Subcutaneous abdominal adipose tissue (tissue), 5 donors: ENCODE results near the gene AHNAK.

Experiments used
- H3K27ac ChIP-seq: one replicate; pipeline ENCODE4 v1.7.0; 2013; ENCODE audit warnings: low read depth, mild to moderate bottlenecking, inconsistent platforms, low read length, moderate library complexity
- H3K27me3 ChIP-seq, 5 donors: one replicate each; pipeline ENCODE4 v1.7.0; 2013; ENCODE audit warnings: low read length in 5 of 5, inconsistent platforms in 1 of 5; ENCODE audit not compliant: control insufficient read depth in 5 of 5, insufficient read depth in 4 of 5
- H3K36me3 ChIP-seq, 5 donors: one replicate each; pipeline ENCODE4 v1.7.0; 2013; ENCODE audit warnings: low read length in 5 of 5; ENCODE audit not compliant: control insufficient read depth in 5 of 5, insufficient read depth in 5 of 5
- H3K4me1 ChIP-seq, 5 donors: one replicate each; pipeline ENCODE4 v1.7.0; 2013; ENCODE audit warnings: low read length in 5 of 5, mild to moderate bottlenecking in 3 of 5, moderate library complexity in 1 of 5; ENCODE audit not compliant: control insufficient read depth in 5 of 5, insufficient read depth in 5 of 5
- H3K4me3 ChIP-seq, 5 donors: one replicate each; pipeline ENCODE4 v1.7.0; 2013; ENCODE audit warnings: low read length in 5 of 5, low read depth in 1 of 5
- H3K9ac ChIP-seq, 5 donors: one replicate each; pipeline ENCODE4 v1.7.0; 2013; ENCODE audit warnings: low read length in 5 of 5, mild to moderate bottlenecking in 4 of 5, moderate library complexity in 3 of 5
- H3K9me3 ChIP-seq, 5 donors: one replicate each; pipeline ENCODE4 v1.7.0; 2013; ENCODE audit warnings: low read length in 5 of 5; ENCODE audit not compliant: control insufficient read depth in 5 of 5
- donor health status: healthy.
- donor health status: healthy.
- donor health status: healthy.
- donor health status: healthy.
- donor health status: healthy.

AHNAK gene

DNA sequence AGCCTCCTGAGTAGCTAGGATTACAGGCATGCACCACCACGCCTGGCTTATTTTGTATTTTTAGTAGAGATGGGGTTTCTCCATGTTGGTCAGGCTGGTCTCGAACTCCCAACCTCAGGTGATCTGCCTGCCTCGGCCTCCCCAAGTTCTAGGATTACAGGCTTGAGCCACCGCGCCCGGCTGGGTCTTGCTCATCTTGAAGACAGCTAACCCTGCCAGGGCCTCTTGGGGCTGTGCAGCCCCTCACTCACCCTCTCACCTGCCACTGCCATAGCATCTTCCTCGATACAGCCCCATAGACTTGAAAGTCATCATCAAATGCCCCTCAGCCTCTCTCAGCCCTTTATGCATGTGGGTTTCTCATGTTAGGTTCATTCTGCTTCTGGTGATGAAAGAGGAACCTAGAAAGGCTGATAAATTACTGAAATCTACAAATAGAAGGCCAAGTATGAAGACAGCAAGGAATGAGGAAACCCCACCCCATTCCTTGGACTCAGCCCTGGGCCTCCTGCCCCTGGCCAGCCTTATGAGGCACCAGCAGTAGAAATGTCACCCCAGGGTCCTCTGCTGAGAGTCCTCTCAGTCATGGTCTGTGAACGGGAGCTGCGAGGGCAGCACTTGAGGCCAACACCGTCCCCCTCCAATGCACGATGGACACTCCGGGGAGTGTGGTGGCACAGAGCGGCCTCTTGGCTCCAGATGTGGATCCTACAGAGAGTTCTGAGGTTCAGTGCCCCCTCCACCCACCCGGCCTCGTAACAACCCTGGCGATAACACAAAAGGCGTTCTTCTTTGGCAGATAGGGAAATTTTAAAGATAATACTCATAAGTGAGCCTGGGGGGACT lies 103.0 kb downstream of the AHNAK start:
- H3K4me3 ChIP-seq, result peak overlapping the region; percentile 31 to 60 (median 53)
- H3K9me3 ChIP-seq, result no peaks in the 10 kb centered on the region
- peak overlapping the region; percentile 67 to 84 (median 77) for H3K9ac ChIP-seq
- H3K4me1 ChIP-seq, result peaks cover 22 to 56% (median 55%) of the 10 kb centered on the region in 5 donors
- no peaks in the 10 kb centered on the region for H3K27me3 ChIP-seq
- peaks cover 0 to 3% (median 0%) of the 10 kb centered on the region in 5 donors for H3K36me3 ChIP-seq
- peak overlapping the region; percentile 99 for H3K27ac ChIP-seq

DNA sequence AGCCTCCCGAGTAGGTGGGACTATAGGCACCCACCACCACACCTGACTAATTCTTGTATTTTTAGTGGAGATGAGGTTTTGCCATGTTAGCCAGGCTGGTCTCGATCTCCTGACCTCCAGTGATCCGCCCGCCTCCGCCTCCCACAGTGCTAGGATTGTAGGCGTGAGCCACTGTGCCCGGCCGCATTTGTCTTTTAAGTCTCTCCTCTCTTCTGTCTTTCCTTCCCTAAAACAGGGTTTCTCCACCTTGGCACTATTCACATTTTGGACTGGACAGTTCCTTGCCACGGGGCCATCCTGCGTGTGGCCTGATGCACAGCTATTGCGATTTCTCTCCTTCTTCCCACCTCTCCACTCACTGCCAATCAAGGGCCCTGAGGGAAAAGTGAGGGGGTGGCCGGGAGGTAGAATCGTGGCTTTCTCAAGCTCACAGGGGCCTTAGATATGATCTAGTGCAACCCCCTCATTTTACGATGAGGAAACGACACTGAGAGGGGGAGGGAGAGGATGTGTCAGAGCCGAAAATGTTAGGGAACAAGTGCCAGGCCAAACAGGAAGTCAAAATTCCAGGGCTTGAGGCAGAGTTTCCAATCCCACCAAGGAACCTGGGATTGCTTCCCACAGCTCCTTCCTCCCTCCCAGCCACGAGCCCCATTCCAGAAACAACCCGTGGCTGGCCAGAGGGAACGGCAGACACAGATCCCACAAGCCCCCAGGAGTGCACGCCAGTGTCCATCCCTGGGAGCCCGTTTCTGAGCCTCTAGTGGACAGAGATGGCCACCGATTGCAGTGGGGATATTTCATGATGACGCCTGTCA lies 106.6 kb downstream of the AHNAK start:
- Histone ChIP-seq H3K9ac (peak overlapping the region in 4 of 5 donors; percentile 16 to 68 (median 52)), H3K9me3 (no peaks in the 10 kb centered on the region), H3K27me3 (no peaks in the 10 kb centered on the region), H3K36me3 (no peaks in the 10 kb centered on the region), H3K4me3 (peak overlapping the region in 4 of 5 donors; percentile 30 to 47 (median 46)), H3K27ac (peak overlapping the region; percentile 89), H3K4me1 (peaks cover 16 to 47% (median 44%) of the 10 kb centered on the region in 5 donors)

DNA sequence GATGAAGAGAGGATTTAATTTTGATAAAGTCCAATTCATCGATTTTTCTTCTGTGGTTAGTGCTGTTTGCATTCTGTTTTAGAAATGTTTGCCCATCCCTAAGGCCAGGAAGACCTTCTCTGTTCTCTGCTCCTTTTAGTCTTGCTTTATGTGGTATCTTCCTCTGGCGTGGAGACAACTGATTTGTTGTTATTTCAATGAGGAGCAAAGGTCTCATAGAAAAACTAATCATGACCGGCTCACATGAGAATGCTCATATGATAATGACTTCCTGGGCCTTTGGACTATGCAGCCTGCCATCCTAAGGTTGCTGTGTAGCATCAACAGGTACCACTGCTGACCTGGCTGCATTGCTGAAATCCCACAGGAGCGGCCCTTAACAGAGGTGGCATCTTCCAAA lies 108.0 kb downstream of the AHNAK start:
- H3K27ac ChIP-seq, result no peak overlapping the region
- no peaks in the 10 kb centered on the region for H3K27me3 ChIP-seq
- H3K4me3 ChIP-seq, result no peak overlapping the region
- H3K4me1 ChIP-seq, result peaks cover 10 to 47% (median 40%) of the 10 kb centered on the region in 5 donors
- no peak overlapping the region for H3K9ac ChIP-seq
- H3K9me3 ChIP-seq, result no peaks in the 10 kb centered on the region
- no peaks in the 10 kb centered on the region for H3K36me3 ChIP-seq

DNA sequence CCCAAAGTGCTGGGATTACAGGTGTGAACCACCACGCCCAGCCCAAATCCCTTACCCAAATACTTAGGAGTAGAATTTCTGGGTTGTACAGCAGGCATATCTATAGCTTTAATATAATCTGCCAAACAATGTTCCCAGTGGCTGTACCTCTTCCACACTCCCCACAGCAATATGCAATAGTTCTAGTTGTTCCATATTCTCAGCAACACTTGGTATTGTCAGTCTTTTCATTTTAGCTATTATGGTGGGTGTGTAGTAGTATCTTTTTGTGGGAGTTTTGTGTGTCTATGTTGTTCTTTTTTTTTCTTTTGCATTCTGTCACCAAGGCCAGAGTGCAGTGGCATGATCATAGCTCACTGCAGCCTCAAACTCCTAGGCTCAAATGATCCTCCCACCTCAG lies 109.0 kb downstream of the AHNAK start:
- Histone ChIP-seq H3K27me3 (no peaks in the 10 kb centered on the region), H3K9ac (no peak overlapping the region), H3K36me3 (peaks cover 0 to 2% (median 0%) of the 10 kb centered on the region in 5 donors), H3K4me3 (no peak overlapping the region), H3K27ac (no peak overlapping the region), H3K9me3 (no peaks in the 10 kb centered on the region), H3K4me1 (peaks cover 10 to 46% (median 40%) of the 10 kb centered on the region in 5 donors)

GRCh38 chr11:62435846-62436660 lies 110.6 kb downstream of the AHNAK start:
- H3K4me3 ChIP-seq, result no peak overlapping the region
- no peaks in the 10 kb centered on the region for H3K9me3 ChIP-seq
- no peak overlapping the region for H3K9ac ChIP-seq
- H3K27ac ChIP-seq, result peak overlapping the region; percentile 46
- H3K36me3 ChIP-seq, result peaks cover 0 to 2% (median 0%) of the 10 kb centered on the region in 5 donors
- H3K27me3 ChIP-seq, result no peaks in the 10 kb centered on the region
- peaks cover 13 to 54% (median 44%) of the 10 kb centered on the region in 5 donors for H3K4me1 ChIP-seq

GRCh38 chr11:62433904-62434276 lies 112.7 kb downstream of the AHNAK start:
- peak overlapping the region; percentile 38 for H3K27ac ChIP-seq
- peaks cover 0 to 2% (median 0%) of the 10 kb centered on the region in 5 donors for H3K36me3 ChIP-seq
- peak overlapping the region in 2 of 5 donors; percentile 4 to 22 for H3K4me3 ChIP-seq
- no peaks in the 10 kb centered on the region for H3K27me3 ChIP-seq
- H3K9ac ChIP-seq, result peak overlapping the region in 2 of 5 donors; percentile 5 to 35
- no peaks in the 10 kb centered on the region for H3K9me3 ChIP-seq
- H3K4me1 ChIP-seq, result peaks cover 2 to 55% (median 42%) of the 10 kb centered on the region in 5 donors

- Histone ChIP-seq H3K27me3 (no peaks in the 10 kb centered on the region), H3K4me3 (peak overlapping the region in 2 of 5 donors; percentile 2 to 4), H3K27ac (peak overlapping the region; percentile 38), H3K4me1 (peaks cover 2 to 56% (median 45%) of the 10 kb centered on the region in 5 donors), H3K9me3 (no peaks in the 10 kb centered on the region), H3K36me3 (peaks cover 0 to 2% (median 0%) of the 10 kb centered on the region in 5 donors), H3K9ac (no peak overlapping the region)
Measured at GRCh38 chr11:62433141-62433903, 113.3 kb downstream of the AHNAK start.

DNA sequence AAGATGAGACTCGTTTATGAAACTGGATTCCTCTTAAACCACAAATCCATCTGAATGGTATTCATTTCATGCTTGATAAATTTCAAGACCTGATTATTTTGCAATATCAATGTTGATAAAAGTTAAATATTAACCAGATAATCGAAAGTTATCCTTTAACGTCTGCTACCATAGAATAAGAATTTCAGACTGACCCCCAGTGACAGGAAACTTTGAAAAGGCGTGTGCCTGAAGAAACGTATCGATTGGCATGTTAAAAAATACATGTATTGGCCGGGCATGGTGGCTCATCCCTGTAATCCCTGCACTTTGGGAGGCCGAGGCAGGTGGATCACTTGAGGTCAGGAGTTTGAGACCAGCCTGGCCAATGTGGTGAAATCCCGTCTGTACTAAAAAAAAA lies 113.9 kb downstream of the AHNAK start:
- H3K27me3 ChIP-seq, result no peaks in the 10 kb centered on the region
- no peak overlapping the region for H3K27ac ChIP-seq
- peaks cover 2 to 60% (median 47%) of the 10 kb centered on the region in 5 donors for H3K4me1 ChIP-seq
- H3K4me3 ChIP-seq, result no peak overlapping the region
- H3K9me3 ChIP-seq, result no peaks in the 10 kb centered on the region
- peaks cover 0 to 2% (median 0%) of the 10 kb centered on the region in 5 donors for H3K36me3 ChIP-seq
- H3K9ac ChIP-seq, result no peak overlapping the region
